ENCODE data around the gene LPCAT4.
"Not testable (repeated sequence)": the region's sequence is repeated elsewhere in the genome, so short reads cannot be mapped to it uniquely, and the experiment has no call there.

The LPCAT4 gene

DNA sequence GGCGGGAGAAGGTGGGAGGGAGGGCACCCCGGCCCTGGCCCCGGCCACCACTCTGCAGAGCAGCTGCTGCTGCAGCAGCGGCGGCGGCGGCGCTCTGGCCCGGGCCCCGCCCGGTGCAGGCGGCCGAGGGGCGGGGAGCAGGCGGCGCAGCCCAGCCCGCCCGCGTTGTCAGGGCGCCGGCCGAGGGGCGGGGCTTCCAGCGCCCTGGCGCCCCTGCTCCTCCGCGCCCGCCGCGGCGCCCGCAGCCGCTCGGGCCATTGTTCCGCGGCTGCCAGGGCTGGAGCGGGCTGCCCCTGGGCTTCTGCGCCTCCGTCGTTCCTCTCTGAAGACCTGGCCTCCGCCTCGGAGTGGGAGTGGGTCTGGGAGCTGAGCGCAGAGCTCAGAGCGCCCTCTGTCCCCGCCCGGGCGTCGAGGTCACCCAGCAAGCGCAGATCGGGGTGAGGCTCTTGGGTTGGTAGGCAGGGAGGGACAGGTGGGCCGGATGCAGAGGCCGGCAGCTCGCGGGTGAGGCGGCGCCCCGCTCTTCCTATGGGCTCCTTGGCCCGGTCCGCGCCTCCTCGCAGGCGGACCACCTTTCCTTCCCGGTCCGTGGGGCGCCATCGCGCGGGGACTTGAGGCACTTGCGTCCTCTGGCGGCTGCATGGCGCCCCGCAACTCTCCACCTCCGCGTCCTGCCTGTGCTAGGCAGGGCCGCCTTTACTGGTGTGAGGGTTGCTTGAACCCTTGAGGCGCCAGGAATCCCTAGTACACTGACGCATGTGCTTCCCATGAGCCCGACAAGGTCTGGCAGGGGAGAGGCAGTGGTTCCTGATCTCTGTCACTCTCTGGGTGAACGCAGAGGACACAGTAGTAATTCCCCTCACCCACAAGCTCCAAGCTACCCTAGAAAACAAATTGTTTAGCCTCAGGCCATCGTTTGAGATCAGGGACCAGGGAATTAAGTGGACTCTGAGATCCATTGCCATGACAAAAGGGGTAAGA, at the start of gene LPCAT4:
Gene LPCAT4 (minus strand): TSS at position 96 of the 981 bp plus-strand sequence. CDS start 96 bp downstream, outside the sequence.
- peak within 1 kb of the TSS; percentile 82 for H3K4me3 ChIP-seq (ENCODE audit: low read depth, low read length)
- TF ChIP-seq, protein P1, sequence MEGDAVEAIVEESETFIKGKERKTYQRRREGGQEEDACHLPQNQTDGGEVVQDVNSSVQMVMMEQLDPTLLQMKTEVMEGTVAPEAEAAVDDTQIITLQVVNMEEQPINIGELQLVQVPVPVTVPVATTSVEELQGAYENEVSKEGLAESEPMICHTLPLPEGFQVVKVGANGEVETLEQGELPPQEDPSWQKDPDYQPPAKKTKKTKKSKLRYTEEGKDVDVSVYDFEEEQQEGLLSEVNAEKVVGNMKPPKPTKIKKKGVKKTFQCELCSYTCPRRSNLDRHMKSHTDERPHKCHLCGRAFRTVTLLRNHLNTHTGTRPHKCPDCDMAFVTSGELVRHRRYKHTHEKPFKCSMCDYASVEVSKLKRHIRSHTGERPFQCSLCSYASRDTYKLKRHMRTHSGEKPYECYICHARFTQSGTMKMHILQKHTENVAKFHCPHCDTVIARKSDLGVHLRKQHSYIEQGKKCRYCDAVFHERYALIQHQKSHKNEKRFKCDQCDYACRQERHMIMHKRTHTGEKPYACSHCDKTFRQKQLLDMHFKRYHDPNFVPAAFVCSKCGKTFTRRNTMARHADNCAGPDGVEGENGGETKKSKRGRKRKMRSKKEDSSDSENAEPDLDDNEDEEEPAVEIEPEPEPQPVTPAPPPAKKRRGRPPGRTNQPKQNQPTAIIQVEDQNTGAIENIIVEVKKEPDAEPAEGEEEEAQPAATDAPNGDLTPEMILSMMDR (IDR thresholded peaks at IDR 0.05; ENCODE audit: borderline replicate concordance, insufficient read depth, low read depth, low read length) = peak; percentile 99

DNA sequence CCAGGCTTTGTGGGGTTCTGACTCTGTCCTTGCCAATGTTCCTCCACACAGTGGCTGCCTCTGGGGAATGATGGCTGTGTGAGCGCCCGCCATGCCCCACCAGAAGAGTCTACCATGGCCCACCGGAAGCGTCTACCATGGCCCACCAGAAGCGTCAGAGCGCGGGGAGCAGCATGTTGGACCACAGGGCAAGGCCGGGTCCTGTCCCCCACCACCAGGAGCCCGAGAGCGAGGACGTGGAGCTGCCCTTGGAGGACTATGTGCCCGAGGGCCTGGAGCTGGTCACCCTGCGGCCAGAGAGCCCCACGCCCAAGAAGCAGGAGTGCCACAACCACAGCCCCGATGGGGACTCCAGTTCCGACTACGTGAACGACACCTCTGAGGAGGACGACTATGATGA, 42.5 kb upstream of the LPCAT4 start:
- H3K4me3 ChIP-seq (ENCODE audit: low read depth, low read length) = not testable (repeated sequence)

DNA sequence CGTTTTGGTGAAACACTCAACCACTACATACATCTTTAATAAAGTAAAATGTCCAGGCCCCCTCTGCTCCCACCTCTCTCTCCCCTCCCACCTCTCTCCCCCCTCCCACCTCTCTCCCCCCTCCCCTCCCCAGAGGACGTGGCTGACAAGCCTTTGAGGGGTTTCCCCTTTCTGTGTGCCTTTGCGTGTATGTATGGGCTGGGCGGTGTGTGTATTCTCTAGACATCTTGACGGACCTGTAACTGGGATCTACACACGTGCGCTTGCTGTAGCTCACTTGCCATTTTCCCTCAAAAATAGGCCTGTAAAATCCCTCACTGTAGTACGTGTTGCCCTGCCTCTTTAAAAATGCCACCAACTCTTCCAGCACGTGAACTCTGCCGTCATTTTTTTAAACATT, 42.0 kb upstream of the LPCAT4 start:
- not testable (repeated sequence) for H3K4me3 ChIP-seq (ENCODE audit: low read depth, low read length)

GRCh38 chr15:34403899-34404298, 36.9 kb upstream of the LPCAT4 start:
- H3K4me3 ChIP-seq (ENCODE audit: low read depth, low read length) = not testable (repeated sequence)

GRCh38 chr15:34403160-34403598, 36.2 kb upstream of the LPCAT4 start:
- not testable (repeated sequence) for H3K4me3 ChIP-seq (ENCODE audit: low read depth, low read length)

GRCh38 chr15:34397637-34398259, 30.8 kb upstream of the LPCAT4 start:
- not testable (repeated sequence) for H3K4me3 ChIP-seq (ENCODE audit: low read depth, low read length)

DNA sequence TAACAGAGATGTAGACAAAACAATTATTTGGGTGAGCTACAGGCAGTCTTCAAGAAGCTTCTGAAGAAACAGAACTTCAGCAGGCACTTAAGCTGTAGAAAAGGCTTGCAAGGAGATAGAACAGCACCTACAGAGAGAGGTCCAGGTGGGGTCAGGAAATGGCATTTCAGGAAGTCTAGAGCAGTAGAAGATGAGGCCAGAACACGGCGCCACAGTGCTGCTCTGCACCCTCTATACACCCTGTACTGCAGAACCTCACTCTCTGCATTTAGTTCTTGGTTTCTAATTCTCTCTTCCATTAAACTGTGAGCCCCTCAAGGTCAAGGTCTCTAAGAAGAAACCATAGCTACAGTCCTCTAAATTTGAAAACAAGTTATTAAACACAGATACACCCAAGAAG, 26.0 kb upstream of the LPCAT4 start:
- H3K4me3 ChIP-seq (ENCODE audit: low read depth, low read length) = not testable (repeated sequence)

- not testable (repeated sequence) for H3K4me3 ChIP-seq (ENCODE audit: low read depth, low read length)
Measured at GRCh38 chr15:34389594-34390086, 22.6 kb upstream of the LPCAT4 start.

DNA sequence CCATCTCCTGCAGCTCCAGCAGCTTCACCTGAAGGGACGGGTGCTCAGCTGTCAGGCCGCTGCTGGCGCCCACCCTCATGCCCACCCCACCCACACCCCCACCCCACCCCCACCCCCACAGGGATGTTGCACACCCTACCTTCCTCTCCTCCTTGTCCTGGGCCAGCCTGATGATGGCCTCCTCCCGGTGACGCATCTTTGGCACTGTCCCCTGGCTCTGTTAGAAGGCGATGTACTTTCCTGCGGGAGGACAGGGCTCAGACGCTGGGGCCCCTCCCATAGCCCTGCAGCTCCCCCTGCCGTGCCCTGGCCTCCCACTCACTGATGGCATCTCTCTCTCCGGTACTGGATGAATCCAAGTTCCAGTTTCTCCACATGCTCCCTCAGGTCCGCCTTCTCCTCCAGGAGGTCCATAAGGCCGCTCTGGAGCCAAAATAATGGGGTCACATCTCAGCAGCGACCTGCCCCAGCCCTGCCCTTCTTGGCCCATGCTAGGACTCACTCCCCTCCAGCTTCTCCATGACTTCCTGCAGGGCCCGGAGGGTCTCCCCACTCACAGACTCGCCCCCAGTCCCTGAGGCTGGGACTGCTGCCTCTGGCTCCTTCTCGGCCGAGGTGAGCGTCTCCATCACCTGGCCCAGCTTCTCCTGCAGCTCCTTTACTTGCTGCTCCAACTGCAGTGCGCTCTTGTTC, 15.0 kb upstream of the LPCAT4 start:
- H3K4me3 ChIP-seq (ENCODE audit: low read depth, low read length) = not testable (repeated sequence)

DNA sequence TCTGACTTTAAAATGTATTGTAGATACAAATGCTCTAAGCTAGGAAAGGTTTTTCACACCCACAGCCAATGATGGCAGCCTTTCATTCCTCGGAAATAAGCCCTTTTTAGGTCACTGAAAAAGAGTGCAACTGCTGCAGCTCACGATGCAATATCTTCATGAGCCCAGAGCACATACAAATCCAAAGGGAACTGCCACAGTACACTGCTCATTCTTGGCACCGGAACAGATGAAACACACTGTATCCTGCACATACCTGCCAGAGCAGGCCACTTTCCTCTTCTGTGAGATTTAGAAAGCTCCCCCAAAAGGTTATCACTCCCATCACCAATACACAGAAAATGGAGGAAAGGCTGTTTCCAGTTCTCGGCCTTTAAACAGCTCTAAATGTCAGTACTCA, 13.5 kb upstream of the LPCAT4 start:
- not testable (repeated sequence) for H3K4me3 ChIP-seq (ENCODE audit: low read depth, low read length)

- TF ChIP-seq, protein P1 (IDR thresholded peaks at IDR 0.05; ENCODE audit: borderline replicate concordance, insufficient read depth, low read depth, low read length) = no peak
- H3K4me3 ChIP-seq (ENCODE audit: low read depth, low read length) = no peak overlapping the region
Measured at GRCh38 chr15:34376856-34377255, 9.9 kb upstream of the LPCAT4 start.

GRCh38 chr15:34375541-34375940, 8.5 kb upstream of the LPCAT4 start:
- not testable (repeated sequence) for H3K4me3 ChIP-seq (ENCODE audit: low read depth, low read length)
